ENCODE data around the gene EFNA5. TPM values are rescaled to one million over a fixed set of nuclear protein-coding genes. Genes with fewer than 3 reads are reported as not detected.

EFNA5 gene
- total and polyA plus RNA-seq, 4 donors = 0.14 to 0.93 (median 0.54) TPM

DNA sequence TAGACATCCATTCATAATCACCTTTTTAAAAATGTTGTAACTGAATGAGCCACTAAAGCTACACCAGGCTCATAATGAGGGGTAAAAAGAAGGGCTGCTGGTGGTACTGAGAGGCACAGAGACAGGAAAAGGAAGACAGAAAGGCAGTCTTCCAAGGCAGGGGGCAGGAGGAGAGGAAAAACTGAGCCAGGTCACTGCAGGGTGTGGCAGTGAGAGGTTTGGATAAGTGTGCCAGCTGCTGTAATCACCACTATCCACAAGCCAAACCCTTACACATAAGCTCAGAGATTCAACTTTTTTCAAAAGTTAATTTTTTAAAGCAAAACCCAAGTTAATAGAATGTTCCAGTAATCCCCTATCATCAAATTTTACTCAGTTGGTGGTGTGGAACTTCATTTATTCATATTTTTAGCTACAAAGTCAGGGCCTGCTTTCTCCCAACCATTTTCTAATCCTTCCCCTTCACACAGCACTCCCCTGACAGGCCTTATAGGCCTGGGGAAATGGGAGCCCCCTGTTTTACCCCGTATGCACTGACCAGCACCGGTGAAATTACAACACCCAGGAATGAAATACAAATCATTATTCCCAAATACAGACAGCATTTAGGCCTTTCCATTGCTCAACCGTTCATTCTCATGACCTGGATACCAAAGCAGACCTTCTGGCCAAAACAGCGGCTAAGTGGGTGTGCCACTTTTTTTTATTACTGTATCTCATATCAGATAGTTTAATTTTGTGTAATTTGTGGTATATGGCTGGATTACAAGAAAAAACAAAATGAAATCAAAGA, 76.3 kb downstream of the EFNA5 start:
- 85% methylated on average over 4 of the region's 4 CpGs for WGBS
- no peaks in the 10 kb centered on the region for H3K27me3 ChIP-seq (ENCODE audit: control insufficient read depth in 4 of 4, insufficient read depth in 4 of 4, low read length in 3 of 4)
- H3K9me3 ChIP-seq (ENCODE audit: control insufficient read depth in 4 of 4, low read length in 3 of 4) = no peaks in the 10 kb centered on the region
- no peak overlapping the region for H3K4me3 ChIP-seq (ENCODE audit: low read depth in 1 of 3, low read length in 3 of 3)
- TF ChIP-seq NR2F2 (IDR thresholded peaks at IDR 0.05) = no peak
- no peak for TF ChIP-seq EGR1 (IDR thresholded peaks at IDR 0.05; ENCODE audit: low read depth in 2 of 2)
- TF ChIP-seq HNF4A (conservative IDR thresholded peaks at IDR 0.05) = no peak
- TF ChIP-seq GABPA (IDR thresholded peaks at IDR 0.05 in 1 of 2, conservative IDR thresholded peaks at IDR 0.05 in 1 of 2) = no peak
- TF ChIP-seq, protein P1, sequence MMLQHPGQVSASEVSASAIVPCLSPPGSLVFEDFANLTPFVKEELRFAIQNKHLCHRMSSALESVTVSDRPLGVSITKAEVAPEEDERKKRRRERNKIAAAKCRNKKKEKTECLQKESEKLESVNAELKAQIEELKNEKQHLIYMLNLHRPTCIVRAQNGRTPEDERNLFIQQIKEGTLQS (IDR thresholded peaks at IDR 0.05) = no peak
- TF ChIP-seq ZBTB33 (IDR thresholded peaks at IDR 0.05) = no peak
- H3K4me1 ChIP-seq (ENCODE audit: control insufficient read depth in 4 of 4, insufficient read depth in 4 of 4, low read length in 3 of 4) = no peaks in the 10 kb centered on the region
- no peak overlapping the region for H3K27ac ChIP-seq (ENCODE audit: low read depth in 1 of 2, low read length in 2 of 2)
- H3K9ac ChIP-seq (ENCODE audit: low read depth in 1 of 2, low read length in 2 of 2) = no peak overlapping the region
- H3K36me3 ChIP-seq (ENCODE audit: control insufficient read depth in 4 of 4, insufficient read depth in 3 of 4, low read depth in 1 of 4, low read length in 3 of 4) = no peaks in the 10 kb centered on the region
- no peak for DNase-seq (ENCODE audit: low spot score)

GRCh38 chr5:107593009-107593408, 77.7 kb downstream of the EFNA5 start:
- Histone ChIP-seq H3K36me3 (ENCODE audit: control insufficient read depth in 4 of 4, insufficient read depth in 3 of 4, low read depth in 1 of 4, low read length in 3 of 4) (no peaks in the 10 kb centered on the region), H3K27me3 (ENCODE audit: control insufficient read depth in 4 of 4, insufficient read depth in 4 of 4, low read length in 3 of 4) (no peaks in the 10 kb centered on the region), H3K9ac (ENCODE audit: low read depth in 1 of 2, low read length in 2 of 2) (no peak overlapping the region), H3K27ac (ENCODE audit: low read depth in 1 of 2, low read length in 2 of 2) (no peak overlapping the region), H3K4me1 (ENCODE audit: control insufficient read depth in 4 of 4, insufficient read depth in 4 of 4, low read length in 3 of 4) (no peaks in the 10 kb centered on the region), H3K4me3 (ENCODE audit: low read depth in 1 of 3, low read length in 3 of 3) (no peak overlapping the region), H3K9me3 (ENCODE audit: control insufficient read depth in 4 of 4, low read length in 3 of 4) (no peaks in the 10 kb centered on the region)
- TF ChIP-seq EGR1 (IDR thresholded peaks at IDR 0.05; ENCODE audit: low read depth in 2 of 2) (no peak), YY1 (IDR thresholded peaks at IDR 0.05) (no peak), NR2F2 (IDR thresholded peaks at IDR 0.05) (no peak), RXRA (IDR thresholded peaks at IDR 0.05) (no peak), RAD21 (IDR thresholded peaks at IDR 0.05) (no peak), HNF4A (conservative IDR thresholded peaks at IDR 0.05) (no peak), GABPA (IDR thresholded peaks at IDR 0.05 in 1 of 2, conservative IDR thresholded peaks at IDR 0.05 in 1 of 2) (no peak), HNF4G (IDR thresholded peaks at IDR 0.05) (no peak), SP1 (IDR thresholded peaks at IDR 0.05) (no peak), TAF1 (conservative IDR thresholded peaks at IDR 0.05) (no peak), CTCF (IDR thresholded peaks at IDR 0.05; ENCODE audit: low read depth, low read length, missing input control) (no peak), ZBTB33 (IDR thresholded peaks at IDR 0.05) (no peak), JUND (IDR thresholded peaks at IDR 0.05) (no peak), FOXA1 (IDR thresholded peaks at IDR 0.05) (no peak)
- TF ChIP-seq, protein P2, sequence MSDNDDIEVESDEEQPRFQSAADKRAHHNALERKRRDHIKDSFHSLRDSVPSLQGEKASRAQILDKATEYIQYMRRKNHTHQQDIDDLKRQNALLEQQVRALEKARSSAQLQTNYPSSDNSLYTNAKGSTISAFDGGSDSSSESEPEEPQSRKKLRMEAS (IDR thresholded peaks at IDR 0.05) = no peak
- TF ChIP-seq, protein P3, sequence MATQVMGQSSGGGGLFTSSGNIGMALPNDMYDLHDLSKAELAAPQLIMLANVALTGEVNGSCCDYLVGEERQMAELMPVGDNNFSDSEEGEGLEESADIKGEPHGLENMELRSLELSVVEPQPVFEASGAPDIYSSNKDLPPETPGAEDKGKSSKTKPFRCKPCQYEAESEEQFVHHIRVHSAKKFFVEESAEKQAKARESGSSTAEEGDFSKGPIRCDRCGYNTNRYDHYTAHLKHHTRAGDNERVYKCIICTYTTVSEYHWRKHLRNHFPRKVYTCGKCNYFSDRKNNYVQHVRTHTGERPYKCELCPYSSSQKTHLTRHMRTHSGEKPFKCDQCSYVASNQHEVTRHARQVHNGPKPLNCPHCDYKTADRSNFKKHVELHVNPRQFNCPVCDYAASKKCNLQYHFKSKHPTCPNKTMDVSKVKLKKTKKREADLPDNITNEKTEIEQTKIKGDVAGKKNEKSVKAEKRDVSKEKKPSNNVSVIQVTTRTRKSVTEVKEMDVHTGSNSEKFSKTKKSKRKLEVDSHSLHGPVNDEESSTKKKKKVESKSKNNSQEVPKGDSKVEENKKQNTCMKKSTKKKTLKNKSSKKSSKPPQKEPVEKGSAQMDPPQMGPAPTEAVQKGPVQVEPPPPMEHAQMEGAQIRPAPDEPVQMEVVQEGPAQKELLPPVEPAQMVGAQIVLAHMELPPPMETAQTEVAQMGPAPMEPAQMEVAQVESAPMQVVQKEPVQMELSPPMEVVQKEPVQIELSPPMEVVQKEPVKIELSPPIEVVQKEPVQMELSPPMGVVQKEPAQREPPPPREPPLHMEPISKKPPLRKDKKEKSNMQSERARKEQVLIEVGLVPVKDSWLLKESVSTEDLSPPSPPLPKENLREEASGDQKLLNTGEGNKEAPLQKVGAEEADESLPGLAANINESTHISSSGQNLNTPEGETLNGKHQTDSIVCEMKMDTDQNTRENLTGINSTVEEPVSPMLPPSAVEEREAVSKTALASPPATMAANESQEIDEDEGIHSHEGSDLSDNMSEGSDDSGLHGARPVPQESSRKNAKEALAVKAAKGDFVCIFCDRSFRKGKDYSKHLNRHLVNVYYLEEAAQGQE (IDR thresholded peaks at IDR 0.05) = no peak
- TF ChIP-seq, protein P1 (IDR thresholded peaks at IDR 0.05) = no peak
- no peak for DNase-seq (ENCODE audit: low spot score)
- 58% methylated on average over 3 of the region's 3 CpGs for WGBS

Data from liver (tissue), 9 donors.